Measurements from ENCODE around the gene NANP.
A peak's percentile ranks its signal among the peaks of the same experiment; 100 is the strongest.

NANP gene

GRCh38 chr20:25623736-25624499, at the start of gene NANP:
Gene NANP, minus strand, starts transcription at chr20:25624014. Its CDS starts 66 bp downstream, at chr20:25623948.
- Histone ChIP-seq H3K27me3 (replicated peaks) (no peaks in the 10 kb centered on the region), H3K36me3 (replicated peaks) (no peaks in the 10 kb centered on the region), H3K4me3 (ENCODE audit: low read depth, low read length) (peak within 1 kb of the TSS; percentile 87), H3K27ac (peak within 1 kb of the TSS; percentile 85)
- TF ChIP-seq, protein P1, sequence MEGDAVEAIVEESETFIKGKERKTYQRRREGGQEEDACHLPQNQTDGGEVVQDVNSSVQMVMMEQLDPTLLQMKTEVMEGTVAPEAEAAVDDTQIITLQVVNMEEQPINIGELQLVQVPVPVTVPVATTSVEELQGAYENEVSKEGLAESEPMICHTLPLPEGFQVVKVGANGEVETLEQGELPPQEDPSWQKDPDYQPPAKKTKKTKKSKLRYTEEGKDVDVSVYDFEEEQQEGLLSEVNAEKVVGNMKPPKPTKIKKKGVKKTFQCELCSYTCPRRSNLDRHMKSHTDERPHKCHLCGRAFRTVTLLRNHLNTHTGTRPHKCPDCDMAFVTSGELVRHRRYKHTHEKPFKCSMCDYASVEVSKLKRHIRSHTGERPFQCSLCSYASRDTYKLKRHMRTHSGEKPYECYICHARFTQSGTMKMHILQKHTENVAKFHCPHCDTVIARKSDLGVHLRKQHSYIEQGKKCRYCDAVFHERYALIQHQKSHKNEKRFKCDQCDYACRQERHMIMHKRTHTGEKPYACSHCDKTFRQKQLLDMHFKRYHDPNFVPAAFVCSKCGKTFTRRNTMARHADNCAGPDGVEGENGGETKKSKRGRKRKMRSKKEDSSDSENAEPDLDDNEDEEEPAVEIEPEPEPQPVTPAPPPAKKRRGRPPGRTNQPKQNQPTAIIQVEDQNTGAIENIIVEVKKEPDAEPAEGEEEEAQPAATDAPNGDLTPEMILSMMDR (IDR thresholded peaks at IDR 0.05; ENCODE audit: low read depth, low read length, missing control alignments), result no peak
- in situ Hi-C loops (cut with HindIII; ENCODE audit: low pct_ligation_motif_present, low sequenced_read_pairs), result no loop called here
- DNase-seq, result peak; percentile 99

GRCh38 chr20:25672659-25673235, 48.9 kb upstream of the NANP start:
- TF ChIP-seq, protein P1 (IDR thresholded peaks at IDR 0.05; ENCODE audit: low read depth, low read length, missing control alignments), result no peak
- in situ Hi-C loops (cut with HindIII; ENCODE audit: low pct_ligation_motif_present, low sequenced_read_pairs), result no loop called here
- no peak overlapping the region for H3K27ac ChIP-seq
- no peak for DNase-seq
- no peaks in the 10 kb centered on the region for H3K27me3 ChIP-seq (replicated peaks)
- peaks cover 47% of the 10 kb centered on the region for H3K36me3 ChIP-seq (replicated peaks)
- H3K4me3 ChIP-seq (ENCODE audit: low read depth, low read length), result no peak overlapping the region

- DNase-seq, result peak; percentile 15
- Histone ChIP-seq H3K36me3 (replicated peaks) (peaks cover 20% of the 10 kb centered on the region), H3K27ac (no peak overlapping the region), H3K27me3 (replicated peaks) (no peaks in the 10 kb centered on the region), H3K4me3 (ENCODE audit: low read depth, low read length) (no peak overlapping the region)
- TF ChIP-seq, protein P1 (IDR thresholded peaks at IDR 0.05; ENCODE audit: low read depth, low read length, missing control alignments), result peak; percentile 52
- in situ Hi-C loops (cut with HindIII; ENCODE audit: low pct_ligation_motif_present, low sequenced_read_pairs), result no loop called here
Measured at GRCh38 chr20:25669826-25670422, 46.1 kb upstream of the NANP start.

GRCh38 chr20:25668446-25668845, 44.6 kb upstream of the NANP start:
- peaks cover 5% of the 10 kb centered on the region for H3K36me3 ChIP-seq (replicated peaks)
- in situ Hi-C loops (cut with HindIII; ENCODE audit: low pct_ligation_motif_present, low sequenced_read_pairs), result no loop called here
- no peak overlapping the region for H3K27ac ChIP-seq
- no peak overlapping the region for H3K4me3 ChIP-seq (ENCODE audit: low read depth, low read length)
- DNase-seq, result no peak
- H3K27me3 ChIP-seq (replicated peaks), result no peaks in the 10 kb centered on the region
- TF ChIP-seq, protein P1 (IDR thresholded peaks at IDR 0.05; ENCODE audit: low read depth, low read length, missing control alignments), result no peak

DNA sequence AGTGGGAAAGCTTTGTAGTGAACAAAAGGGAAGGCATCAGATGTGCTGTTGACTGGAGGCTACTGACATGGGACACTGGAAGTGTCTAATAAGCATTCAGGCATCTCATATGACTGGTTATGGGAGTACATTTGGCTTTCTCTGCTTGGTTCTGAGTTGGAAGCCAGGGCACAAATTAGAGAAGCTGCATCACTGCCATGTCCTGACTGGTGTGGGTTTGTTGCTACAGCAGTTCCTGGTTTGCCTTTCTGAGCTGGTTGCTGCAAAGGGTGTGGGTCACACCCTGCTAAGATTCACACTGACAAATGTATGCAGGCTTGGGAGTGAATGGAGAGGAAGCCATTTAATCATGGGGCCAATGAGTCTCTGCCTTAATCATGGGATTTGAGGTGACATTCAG, 36.2 kb upstream of the NANP start:
- Histone ChIP-seq H3K27ac (no peak overlapping the region), H3K36me3 (replicated peaks) (no peaks in the 10 kb centered on the region), H3K27me3 (replicated peaks) (no peaks in the 10 kb centered on the region), H3K4me3 (ENCODE audit: low read depth, low read length) (no peak overlapping the region)
- no peak for DNase-seq
- in situ Hi-C loops (cut with HindIII; ENCODE audit: low pct_ligation_motif_present, low sequenced_read_pairs), result no loop called here
- TF ChIP-seq, protein P1 (IDR thresholded peaks at IDR 0.05; ENCODE audit: low read depth, low read length, missing control alignments), result no peak
